Right lobe of liver (tissue), 4 donors: Measurements from ENCODE around the gene GPS2.

Experiments
- POLR2A ChIP-seq: fragments of 450-650 bp; IDR thresholded peaks from one replicate; pipeline ENCODE4 v1.6.1; 2017; ENCODE audit warnings: antibody characterized with exemption, mild to moderate bottlenecking
- TF ChIP-seq, protein P1 (sequence below), 4 donors: fragments of 200-600 bp in 3 of 4; fragments of 450-650 bp in 1 of 4; IDR thresholded peaks; one replicate each; pipeline versions ENCODE4 v1.5.1 to v1.8.0; 2016 to 2022; ENCODE audit warnings: antibody characterized with exemption in 4 of 4, mild to moderate bottlenecking in 2 of 4
- donor health status: DM: no; HTN: no; CAD: no.
- donor health status: DM: no; HTN: no; CAD: no.
- donor health status: DM: no; HTN: yes; CAD: no.

DNA sequence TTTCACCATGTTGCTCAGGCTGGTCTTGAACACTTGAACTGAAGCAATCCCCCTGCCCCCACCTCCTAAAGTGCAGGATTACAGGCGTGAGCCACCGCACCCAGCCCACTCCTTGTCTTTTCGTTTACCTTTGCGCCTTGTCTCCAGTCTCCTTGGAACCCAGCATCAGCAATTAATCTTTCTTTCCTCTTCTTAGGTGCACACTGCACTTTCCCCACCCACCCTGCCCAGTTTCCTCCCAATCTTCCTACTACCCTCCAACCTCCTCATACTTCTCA is 51.4 kb downstream of the GPS2 start:
- no peak for TF ChIP-seq POLR2A
- TF ChIP-seq, protein P1, sequence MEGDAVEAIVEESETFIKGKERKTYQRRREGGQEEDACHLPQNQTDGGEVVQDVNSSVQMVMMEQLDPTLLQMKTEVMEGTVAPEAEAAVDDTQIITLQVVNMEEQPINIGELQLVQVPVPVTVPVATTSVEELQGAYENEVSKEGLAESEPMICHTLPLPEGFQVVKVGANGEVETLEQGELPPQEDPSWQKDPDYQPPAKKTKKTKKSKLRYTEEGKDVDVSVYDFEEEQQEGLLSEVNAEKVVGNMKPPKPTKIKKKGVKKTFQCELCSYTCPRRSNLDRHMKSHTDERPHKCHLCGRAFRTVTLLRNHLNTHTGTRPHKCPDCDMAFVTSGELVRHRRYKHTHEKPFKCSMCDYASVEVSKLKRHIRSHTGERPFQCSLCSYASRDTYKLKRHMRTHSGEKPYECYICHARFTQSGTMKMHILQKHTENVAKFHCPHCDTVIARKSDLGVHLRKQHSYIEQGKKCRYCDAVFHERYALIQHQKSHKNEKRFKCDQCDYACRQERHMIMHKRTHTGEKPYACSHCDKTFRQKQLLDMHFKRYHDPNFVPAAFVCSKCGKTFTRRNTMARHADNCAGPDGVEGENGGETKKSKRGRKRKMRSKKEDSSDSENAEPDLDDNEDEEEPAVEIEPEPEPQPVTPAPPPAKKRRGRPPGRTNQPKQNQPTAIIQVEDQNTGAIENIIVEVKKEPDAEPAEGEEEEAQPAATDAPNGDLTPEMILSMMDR (IDR thresholded peaks at IDR 0.05) = no peak
